Stimulated activated CD8-positive, alpha-beta memory T cell treated with anti-CD3 and anti-CD28 coated beads, Interleukin-15, amount 100 ng/mL, for 4 hours (primary cell): ENCODE measurements around the gene ACSL3.
"Not testable (repeated sequence)": the region's sequence is repeated elsewhere in the genome, so short reads cannot be mapped to it uniquely, and the experiment has no call there.

Source experiments
- DNase-seq, 2 donors: peaks; one replicate each; pipeline ENCODE4 v3.0.0-alpha.2; 2020; ENCODE audit warnings: low read depth in 2 of 2

The ACSL3 gene

GRCh38 chr2:222860740-222861410 lies at the start of gene ACSL3:
Gene ACSL3 (plus strand): TSS chr2:222861036. CDS start chr2:222908773, 47,737 bp downstream.
- peak; percentile 79 to 80 for DNase-seq

- no peak for DNase-seq
Measured at GRCh38 chr2:222811828-222812227, 49.0 kb upstream of the ACSL3 start.

GRCh38 chr2:222813177-222813843 lies 47.5 kb upstream of the ACSL3 start:
- DNase-seq: no peak

DNA sequence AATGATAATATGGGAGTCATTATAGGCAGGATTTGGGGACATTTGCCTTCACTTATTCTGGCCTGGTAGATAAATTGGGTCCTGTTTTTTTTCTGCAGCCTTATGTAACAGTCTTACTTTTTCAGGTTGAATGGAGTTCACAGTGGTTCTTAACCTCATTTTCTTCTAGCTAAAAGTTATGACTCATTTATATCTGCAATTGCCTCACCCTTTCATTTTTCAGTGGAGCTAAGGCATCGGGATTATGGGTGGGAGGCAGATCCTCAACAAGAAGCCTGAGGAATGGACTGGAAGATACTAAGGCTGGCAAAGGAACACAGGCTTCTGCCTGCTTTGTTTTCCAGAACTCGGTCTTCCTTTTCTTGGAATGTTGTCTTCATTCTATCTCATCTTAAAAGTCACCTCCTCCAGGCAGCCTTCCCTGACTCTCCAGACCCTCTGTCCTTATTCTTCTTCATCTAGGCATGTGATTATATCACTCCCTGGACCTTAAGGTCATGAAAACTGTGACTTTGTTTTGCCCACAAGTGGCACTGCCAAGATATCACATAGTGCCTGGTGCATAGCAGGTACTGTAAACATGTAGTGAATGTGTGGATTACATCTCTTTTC lies 41.0 kb upstream of the ACSL3 start:
- DNase-seq: no peak

- DNase-seq: no peak
Measured at GRCh38 chr2:222823183-222823930, 37.5 kb upstream of the ACSL3 start.

DNA sequence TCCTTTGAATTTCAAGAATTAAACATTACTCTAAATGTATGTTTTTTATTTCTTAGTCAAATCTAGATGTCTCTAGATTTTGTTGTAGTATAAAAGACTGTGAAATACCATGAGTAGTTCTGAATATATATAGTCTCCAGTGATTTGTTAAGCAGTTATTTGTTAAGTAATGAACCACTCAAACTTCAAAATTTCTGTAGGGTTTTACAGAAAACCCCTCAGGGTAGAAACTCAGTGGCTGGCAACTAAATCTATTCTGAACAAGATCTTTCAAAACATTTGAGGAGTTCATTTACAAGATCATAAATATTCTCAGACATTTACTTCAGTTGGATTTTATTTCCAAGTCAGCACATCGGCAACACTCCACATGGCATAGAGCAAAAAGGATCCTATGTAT lies 35.8 kb upstream of the ACSL3 start:
- DNase-seq: no peak

- DNase-seq: no peak
Measured at GRCh38 chr2:222827417-222827816, 33.4 kb upstream of the ACSL3 start.

DNA sequence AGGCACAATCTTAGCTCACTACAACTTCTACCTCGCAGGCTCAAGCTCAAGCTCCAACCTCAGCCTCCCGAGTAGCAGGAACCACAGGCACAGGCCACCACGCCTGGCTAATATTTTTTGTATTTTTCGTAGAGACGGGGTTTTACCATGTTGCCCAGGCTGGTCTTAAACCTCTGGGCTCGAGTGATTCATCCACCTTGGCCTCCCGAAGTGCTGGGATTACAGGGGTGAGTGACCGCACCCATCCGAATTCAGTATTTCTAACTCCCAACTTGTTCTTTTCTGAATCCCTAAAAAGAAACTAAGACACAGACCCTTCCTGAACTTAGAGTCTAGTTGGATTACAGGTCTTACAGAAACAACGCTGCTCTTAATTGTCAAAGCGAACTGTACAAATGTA lies 32.3 kb upstream of the ACSL3 start:
- no peak for DNase-seq

DNA sequence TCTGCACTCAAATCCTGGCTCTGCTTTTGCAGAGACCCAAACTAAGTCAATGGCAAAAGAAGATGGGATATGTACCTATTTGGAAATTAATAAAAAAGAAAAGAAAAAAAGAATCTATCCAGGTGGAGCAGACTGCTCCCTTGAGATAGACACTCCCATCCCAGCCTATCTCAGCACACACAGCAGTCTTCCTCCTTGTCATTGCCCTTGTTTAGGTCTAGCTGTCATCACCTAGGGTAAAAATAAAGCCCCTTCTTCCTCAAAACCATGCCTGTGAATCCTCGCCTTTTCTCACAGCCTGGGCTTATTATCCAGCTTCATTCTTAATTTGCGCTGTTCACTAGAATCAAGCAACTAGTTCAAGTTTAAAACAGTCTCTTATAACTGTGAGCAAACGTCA lies 30.7 kb upstream of the ACSL3 start:
- no peak for DNase-seq

DNA sequence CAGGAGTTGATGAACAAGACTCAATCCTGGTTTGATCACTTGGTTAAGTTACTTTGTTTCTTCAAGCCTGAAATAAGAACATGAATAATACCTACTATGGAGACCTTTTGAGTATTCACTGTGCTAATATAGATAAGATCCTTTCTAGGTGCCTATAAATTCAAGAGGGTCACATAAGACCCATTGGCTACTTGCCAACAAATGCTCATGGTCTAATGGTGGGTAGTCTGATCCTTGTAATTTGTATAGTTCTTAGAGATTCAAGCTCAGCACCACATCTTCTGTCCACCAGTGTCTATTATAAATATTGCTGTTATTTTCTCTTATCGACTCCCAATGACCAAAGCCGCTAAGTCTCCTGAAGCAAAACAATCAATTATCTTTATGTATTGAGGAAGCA lies 27.4 kb upstream of the ACSL3 start:
- DNase-seq: no peak

DNA sequence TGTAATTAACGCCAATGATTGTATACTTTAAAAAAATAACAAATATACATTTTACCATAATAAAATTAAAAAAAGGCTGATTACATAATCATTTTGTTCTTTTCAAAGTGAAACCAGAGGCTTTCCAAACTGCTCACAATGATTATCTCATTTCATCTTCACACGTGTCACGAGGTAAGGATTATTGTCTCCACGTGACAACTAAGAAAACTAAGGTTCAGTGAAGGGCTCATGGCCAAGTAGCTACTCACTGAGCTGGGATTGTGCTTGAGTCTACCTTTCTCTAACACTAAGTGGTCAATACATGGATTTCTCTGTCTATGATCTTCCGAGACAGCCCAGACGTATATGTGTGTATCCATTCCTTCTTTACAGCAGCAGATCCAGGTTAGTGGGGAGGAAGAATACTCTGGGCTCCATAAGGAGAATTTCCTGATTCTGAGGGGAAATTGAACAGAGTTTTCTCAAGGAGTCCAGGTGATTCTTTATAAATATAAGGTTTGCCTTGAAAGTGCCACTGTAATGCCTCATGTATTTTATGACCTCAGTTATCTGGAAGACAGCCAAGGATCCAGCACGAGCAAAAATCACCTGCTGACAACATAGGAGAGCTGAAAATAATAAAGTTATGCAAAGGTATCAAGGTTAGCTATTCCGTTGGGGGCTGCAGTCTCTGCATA lies 25.6 kb upstream of the ACSL3 start:
- DNase-seq: no peak

DNA sequence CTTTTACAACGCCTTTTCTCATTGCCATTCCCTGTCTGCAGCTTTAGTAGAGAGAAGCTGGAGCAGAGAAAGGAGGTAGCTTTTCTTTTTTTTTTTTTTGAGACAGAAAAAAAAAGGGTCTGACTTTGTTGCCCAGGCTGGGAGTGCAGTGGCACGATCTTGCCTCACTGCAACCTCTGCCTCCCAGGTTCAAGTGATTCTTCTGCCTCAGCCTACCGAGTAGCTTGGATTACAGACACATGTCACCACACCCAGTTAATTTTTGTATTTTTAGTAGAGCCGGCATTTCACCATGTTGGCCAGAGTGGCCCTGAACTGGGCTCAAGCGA lies 25.0 kb upstream of the ACSL3 start:
- DNase-seq: no peak

- no peak for DNase-seq
Measured at GRCh38 chr2:222837643-222838056, 23.2 kb upstream of the ACSL3 start.

DNA sequence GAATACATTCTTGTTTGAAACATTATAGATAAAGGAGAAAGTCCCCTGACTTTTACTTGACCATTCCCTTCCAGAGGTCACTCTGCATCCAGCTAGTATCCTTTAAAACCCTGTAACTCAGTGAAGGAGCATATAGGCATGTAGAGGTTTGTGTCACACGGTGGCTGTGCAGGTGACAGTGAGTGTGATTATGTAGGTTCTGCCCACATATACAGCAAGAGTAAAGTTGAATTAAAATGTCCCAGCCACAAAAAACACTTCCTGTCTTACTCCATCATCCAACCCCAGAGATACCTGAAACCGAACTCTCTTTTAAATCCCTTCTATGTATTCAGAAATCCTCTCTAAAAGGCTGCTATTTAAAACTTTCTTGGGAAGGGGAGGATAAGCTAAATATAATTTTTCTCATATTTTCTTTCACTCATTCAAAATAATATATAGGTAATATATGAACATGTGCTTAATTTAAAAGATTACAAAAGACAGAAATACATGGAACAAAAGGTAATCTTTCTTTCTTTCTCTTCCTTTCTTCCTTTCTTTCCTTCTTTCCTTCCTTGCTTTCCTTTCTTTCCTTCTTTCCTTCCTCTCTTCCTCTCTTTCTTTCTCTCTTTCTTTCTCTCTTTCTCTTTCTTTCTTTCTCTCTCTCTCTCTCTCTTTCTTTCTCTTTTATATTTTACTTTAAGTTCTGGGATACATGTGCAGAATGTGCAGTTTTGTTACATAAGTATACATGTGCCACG lies 20.6 kb upstream of the ACSL3 start:
- DNase-seq: no peak

- DNase-seq: no peak
Measured at GRCh38 chr2:222842491-222843174, 18.2 kb upstream of the ACSL3 start.

- no peak for DNase-seq
Measured at GRCh38 chr2:222844323-222844722, 16.5 kb upstream of the ACSL3 start.

DNA sequence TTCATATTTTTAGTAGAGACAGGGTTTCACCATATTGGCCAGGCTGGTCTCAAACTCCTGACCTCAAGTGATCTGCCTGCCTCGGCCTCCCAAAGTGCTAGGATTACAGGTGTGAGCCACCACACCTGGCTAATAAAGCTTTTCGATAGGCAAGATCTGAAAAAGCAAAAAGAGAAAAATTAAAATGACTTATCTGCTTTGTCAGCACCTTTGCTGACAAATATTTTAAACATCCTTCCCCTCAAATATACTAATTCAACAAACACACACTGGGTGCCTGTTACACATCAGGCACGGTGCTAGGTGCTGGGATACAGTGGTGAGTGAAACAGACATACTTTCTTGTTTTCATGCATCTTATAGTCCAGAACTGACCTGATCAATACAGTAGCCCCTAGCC lies 15.5 kb upstream of the ACSL3 start:
- not testable (repeated sequence) for DNase-seq

DNA sequence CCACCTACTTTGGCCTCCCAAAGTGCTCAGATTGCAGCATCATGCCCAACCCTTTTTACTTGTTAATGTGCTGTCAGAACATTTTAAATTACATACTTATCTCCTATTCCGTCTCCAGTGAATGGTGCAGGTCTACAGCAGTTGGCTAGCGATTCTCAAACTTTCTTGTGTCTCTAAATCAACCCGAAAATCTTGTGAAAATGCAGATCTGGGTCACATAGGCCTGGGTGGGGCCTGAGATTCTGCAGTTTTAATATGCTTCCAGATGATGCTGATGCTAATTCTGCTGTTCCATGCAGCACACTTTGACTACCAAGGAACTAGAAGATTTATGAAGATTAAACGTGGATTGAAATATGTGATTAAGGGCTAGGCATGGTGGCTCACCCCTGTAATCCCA lies 14.8 kb upstream of the ACSL3 start:
- DNase-seq: no peak

- not testable (repeated sequence) for DNase-seq
Measured at GRCh38 chr2:222848031-222848430, 12.8 kb upstream of the ACSL3 start.

DNA sequence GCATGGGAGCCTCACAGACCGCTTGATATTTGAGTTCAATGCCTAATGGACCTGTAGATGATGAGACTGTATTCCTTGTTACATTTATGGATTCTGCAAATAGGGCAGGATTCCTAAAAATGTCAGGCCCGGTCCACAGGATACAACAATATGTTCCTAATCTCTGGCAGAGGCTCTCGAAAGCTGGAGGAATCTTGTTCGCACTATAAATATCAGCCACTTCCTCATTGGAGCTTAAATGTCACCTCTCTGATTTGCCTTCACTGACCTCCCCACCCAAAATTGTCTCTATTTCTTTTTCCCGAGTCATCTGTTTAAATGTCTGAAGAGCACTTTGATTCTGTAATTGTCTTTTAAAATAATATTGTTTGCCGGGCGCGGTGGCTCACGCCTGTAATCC lies 12.0 kb upstream of the ACSL3 start:
- DNase-seq: no peak
